Transverse colon (tissue), 4 donors: Measurements from ENCODE around the gene SYDE1. TPM values are rescaled to one million over a fixed set of nuclear protein-coding genes. Genes with fewer than 3 reads are reported as not detected.
"Not testable (repeated sequence)": the region's sequence is repeated elsewhere in the genome, so short reads cannot be mapped to it uniquely, and the experiment has no call there.

Experiments
- DNase-seq: peaks from one replicate; pipeline ENCODE4 v3.0.0-alpha.2; 2019
- H3K27ac ChIP-seq, 4 donors: fragments of 200-600 bp; sonication (generic); 2 replicates each; pipeline ENCODE4 v1.5.1; 2016 to 2018; ENCODE audit warnings: inconsistent platforms in 4 of 4
- H3K27me3 ChIP-seq: fragments of 200-600 bp; sonication (generic); 2 replicates; pipeline ENCODE4 v1.5.1; 2017; ENCODE audit warnings: inconsistent platforms
- H3K36me3 ChIP-seq, 4 donors: fragments of 200-600 bp; sonication (generic); 2 replicates each; pipeline ENCODE4 v1.5.1; 2017 to 2019; ENCODE audit warnings: inconsistent platforms in 4 of 4
- H3K4me1 ChIP-seq, 4 donors: fragments of 200-600 bp; sonication (generic); 2 replicates each; pipeline ENCODE4 v1.5.1; 2017 to 2020; ENCODE audit warnings: inconsistent platforms in 4 of 4
- H3K4me3 ChIP-seq, 4 donors: fragments of 200-600 bp; sonication (generic); 1 replicate in 1 of 4; 2 replicates in 3 of 4; pipeline versions ENCODE4 v1.5.1 to v1.6.1; 2017 to 2019; ENCODE audit warnings: inconsistent platforms in 4 of 4
- H3K9me3 ChIP-seq, 2 donors: fragments of 200-600 bp; sonication (generic); 2 replicates each; pipeline ENCODE4 v1.5.1; 2017 to 2019; ENCODE audit warnings: inconsistent platforms in 2 of 2
- EP300 ChIP-seq: sonication (generic); formaldehyde crosslinking; IDR thresholded peaks from one replicate; pipeline ENCODE4 v1.6.1; 2017; ENCODE audit warnings: antibody characterized with exemption, low read depth
- POLR2A ChIP-seq: fragments of 450-650 bp; IDR thresholded peaks from one replicate; pipeline ENCODE4 v1.6.1; 2016; ENCODE audit warnings: antibody characterized with exemption, mild to moderate bottlenecking, moderate library complexity
- POLR2AphosphoS5 ChIP-seq, 3 donors: sonication (generic); formaldehyde crosslinking; IDR thresholded peaks; one replicate each; pipeline ENCODE4 v1.6.1; 2016; ENCODE audit warnings: antibody characterized with exemption in 3 of 3
- WGBS, 2 donors: methylation state at CpG; one replicate each; pipeline ENCODE4 v1.1.5; 2018; ENCODE audit warnings: low coverage in 1 of 2; 5-methylcytosine and 5-hydroxymethylcytosine counted together
- in situ Hi-C, 4 donors: fragments of 200-750 bp; cut with MboI; loops; one replicate each; pipeline versions ENCODE4 v1.15.0 to v1.15.1; 2017; ENCODE audit warnings: low sequenced_read_pairs in 3 of 4, low pct_ligation_motif_present in 1 of 4, low pct_unique_long_range_greater_than_20kb in 1 of 4
- intact Hi-C: fragments of 100-400 bp; cut with DNase I; formaldehyde crosslinking; loops from one replicate; pipeline ENCODE4 v1.15.1; 2023; ENCODE audit warnings: low total_unique reads
- total RNA-seq, 4 donors: library from RNA; depleted of rRNA; stranded (reverse); fragments of >200 nt; gene quantifications; one replicate each; pipeline ENCODE4 v1.1.0, GENCODE V29; 2016
- TF ChIP-seq, protein P1 (sequence below), 5 experiments: fragments of 200-600 bp in 3 of 5; fragments of 450-650 bp in 2 of 5; sonication (generic) in 3 of 5; IDR thresholded peaks; 1 replicate in 2 of 5; 2 replicates in 3 of 5; pipeline ENCODE4 v1.5.1; 2016 to 2017; ENCODE audit warnings: antibody characterized with exemption in 5 of 5, inconsistent platforms in 3 of 5, mild to moderate bottlenecking in 2 of 5, moderate library complexity in 1 of 5

SYDE1 gene
- total RNA-seq, result 10 to 100 TPM in 3 of 4 donors, 1 to 10 TPM in 1; 6.7 to 20.9 (median 12.3) TPM

DNA sequence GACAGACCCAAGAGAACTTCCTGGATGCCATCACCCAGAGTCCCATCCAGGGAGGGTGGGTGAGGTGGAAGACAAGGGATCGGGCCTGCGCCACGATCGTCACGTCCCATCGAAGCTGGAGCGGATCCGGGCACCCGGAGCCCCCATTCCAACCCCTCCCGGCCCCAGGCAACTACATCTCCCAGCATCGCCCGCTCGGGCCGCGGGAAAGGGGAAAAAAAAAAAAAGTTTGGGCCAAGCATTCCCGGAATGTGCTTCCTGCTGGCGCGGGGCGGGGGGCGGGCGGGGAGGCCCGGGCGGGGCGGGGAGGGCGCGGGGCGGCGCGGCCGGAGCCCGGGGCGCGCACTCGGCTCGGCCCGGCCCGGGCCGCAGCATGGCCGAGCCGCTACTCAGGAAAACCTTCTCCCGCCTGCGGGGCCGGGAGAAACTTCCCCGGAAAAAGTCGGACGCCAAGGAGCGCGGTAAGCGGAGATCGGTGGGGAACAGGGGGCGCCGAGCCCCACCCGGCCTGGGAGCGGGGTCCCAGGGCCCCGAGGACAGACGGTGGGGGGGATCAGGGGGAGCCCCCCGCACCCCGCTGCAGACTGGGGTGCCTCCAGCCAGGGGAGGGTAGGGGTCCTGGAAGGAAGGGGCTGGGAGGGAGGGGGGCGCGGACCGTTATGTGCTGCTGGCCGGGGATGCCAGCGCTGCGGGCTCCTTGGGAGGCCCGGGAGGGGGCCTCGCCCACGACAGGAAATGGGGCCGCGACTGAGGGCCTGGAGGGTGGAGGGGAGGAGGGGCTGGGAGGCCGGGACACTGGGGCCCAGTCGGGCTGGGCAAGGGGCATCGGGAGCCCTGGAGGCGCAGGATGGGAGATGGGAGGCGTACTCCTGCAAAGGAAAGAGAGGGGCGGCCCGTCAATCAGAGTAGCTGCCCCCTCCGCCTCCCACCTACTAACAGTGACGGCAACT, at the start of gene SYDE1:
Gene SYDE1, plus strand, starts transcription at position 341 of the 950 bp plus-strand sequence. Its CDS starts 33 bp downstream, at position 374.
- DNase-seq, result no peak
- TF ChIP-seq POLR2AphosphoS5 (IDR thresholded peaks at IDR 0.05) (peak in 2 of 3 donors; percentile 13 to 32), POLR2A (no peak)
- TF ChIP-seq, protein P1, sequence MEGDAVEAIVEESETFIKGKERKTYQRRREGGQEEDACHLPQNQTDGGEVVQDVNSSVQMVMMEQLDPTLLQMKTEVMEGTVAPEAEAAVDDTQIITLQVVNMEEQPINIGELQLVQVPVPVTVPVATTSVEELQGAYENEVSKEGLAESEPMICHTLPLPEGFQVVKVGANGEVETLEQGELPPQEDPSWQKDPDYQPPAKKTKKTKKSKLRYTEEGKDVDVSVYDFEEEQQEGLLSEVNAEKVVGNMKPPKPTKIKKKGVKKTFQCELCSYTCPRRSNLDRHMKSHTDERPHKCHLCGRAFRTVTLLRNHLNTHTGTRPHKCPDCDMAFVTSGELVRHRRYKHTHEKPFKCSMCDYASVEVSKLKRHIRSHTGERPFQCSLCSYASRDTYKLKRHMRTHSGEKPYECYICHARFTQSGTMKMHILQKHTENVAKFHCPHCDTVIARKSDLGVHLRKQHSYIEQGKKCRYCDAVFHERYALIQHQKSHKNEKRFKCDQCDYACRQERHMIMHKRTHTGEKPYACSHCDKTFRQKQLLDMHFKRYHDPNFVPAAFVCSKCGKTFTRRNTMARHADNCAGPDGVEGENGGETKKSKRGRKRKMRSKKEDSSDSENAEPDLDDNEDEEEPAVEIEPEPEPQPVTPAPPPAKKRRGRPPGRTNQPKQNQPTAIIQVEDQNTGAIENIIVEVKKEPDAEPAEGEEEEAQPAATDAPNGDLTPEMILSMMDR (IDR thresholded peaks at IDR 0.05), result no peak
- peaks cover 30% of the 10 kb centered on the region for H3K27me3 ChIP-seq
- no peaks in the 10 kb centered on the region for H3K36me3 ChIP-seq
- 3% methylated on average over 66 of the region's 78 CpGs; no CpG with 5 or more reads in 1 of the 2 donors for WGBS, 2 donors
- peak within 1 kb of the TSS; percentile 59 to 82 (median 78) for H3K4me3 ChIP-seq
- in situ Hi-C loops, result no loop called here
- H3K9me3 ChIP-seq, result peaks cover 0 to 8% of the 10 kb centered on the region in 2 donors
- H3K27ac ChIP-seq, result peak within 1 kb of the TSS; percentile 88 to 98 (median 93)
- intact Hi-C loops, result no loop called here
- peaks cover 0 to 23% (median 0%) of the 10 kb centered on the region in 4 donors for H3K4me1 ChIP-seq

DNA sequence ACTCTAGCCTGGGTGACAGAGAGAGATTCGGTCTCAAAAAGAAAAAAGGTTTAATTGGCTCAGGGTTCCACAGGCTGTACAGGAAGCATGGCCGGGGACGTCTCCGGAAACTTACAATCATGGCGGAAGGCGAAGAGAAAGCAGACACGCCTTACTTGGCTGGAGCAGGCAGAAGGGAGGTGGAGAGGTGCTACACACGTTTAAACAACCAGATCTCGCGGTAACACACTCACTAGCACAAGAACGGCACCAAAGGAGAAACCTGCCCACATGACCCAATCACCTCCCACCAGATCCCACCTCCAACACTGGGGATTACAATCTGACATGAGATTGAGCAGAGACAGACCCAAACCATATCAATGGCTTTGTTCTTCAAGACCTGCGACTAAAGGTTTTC, 45.2 kb upstream of the SYDE1 start:
- Histone ChIP-seq H3K4me3 (no peak overlapping the region), H3K27ac (no peak overlapping the region), H3K4me1 (no peaks in the 10 kb centered on the region), H3K36me3 (no peaks in the 10 kb centered on the region), H3K27me3 (peaks cover 23% of the 10 kb centered on the region), H3K9me3 (no peaks in the 10 kb centered on the region)
- intact Hi-C loops (no loop called here), in situ Hi-C loops (no loop called here)
- TF ChIP-seq EP300 (no peak), POLR2A (no peak), POLR2AphosphoS5 (IDR thresholded peaks at IDR 0.05) (no peak)
- TF ChIP-seq, protein P1 (IDR thresholded peaks at IDR 0.05), result no peak
- no peak for DNase-seq
- WGBS, 2 donors, result 81 to 83% methylated on average over 12 of the region's 12 CpGs

GRCh38 chr19:15070386-15070785, 36.8 kb upstream of the SYDE1 start:
- WGBS, 2 donors, result 31 to 62% methylated on average over 3 to 4 of the region's 4 CpGs
- in situ Hi-C loops, result not testable (repeated sequence)

DNA sequence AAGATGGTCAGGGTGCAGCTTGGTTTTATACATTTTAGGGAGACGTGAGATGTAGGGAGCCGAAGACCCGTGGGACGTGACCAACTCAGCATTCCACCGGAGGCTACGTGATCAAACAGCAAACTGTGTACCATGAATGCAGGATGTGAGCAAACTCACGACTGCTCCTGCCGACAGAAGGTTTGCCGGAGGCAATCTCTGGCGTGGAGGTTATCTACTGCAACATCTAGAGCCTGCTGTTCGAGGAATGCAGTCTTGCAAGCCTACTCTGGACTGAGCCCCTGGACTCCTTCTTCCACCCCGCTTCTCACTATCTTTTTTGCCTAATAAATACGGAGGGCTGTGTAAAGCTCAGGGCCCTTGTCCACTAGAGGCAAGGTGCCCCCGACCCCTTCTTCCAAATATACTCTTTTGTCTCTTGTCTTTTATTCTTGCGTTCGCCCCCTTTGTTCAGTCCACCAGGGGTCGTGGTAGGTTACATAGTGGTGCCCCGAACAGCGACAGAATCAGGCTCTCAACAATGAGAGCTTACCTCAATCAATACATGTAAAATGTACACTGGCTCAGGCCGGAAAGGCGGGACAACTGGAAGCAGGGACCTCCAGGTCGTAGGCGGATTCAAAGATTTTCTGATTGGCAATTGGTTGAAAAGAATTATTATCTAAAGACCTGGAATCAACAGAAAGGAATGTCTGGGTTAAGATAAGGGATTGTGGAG, 34.1 kb upstream of the SYDE1 start:
- in situ Hi-C loops (no loop called here), intact Hi-C loops (no loop called here)
- H3K4me3 ChIP-seq, result no peak overlapping the region
- no peak for DNase-seq
- no peaks in the 10 kb centered on the region for H3K36me3 ChIP-seq
- no peaks in the 10 kb centered on the region for H3K4me1 ChIP-seq
- H3K27me3 ChIP-seq, result peaks cover 10% of the 10 kb centered on the region
- H3K27ac ChIP-seq, result no peak overlapping the region
- WGBS, 2 donors, result 78 to 81% methylated on average over 15 to 23 of the region's 23 CpGs
- no peaks in the 10 kb centered on the region for H3K9me3 ChIP-seq
- TF ChIP-seq EP300 (no peak), POLR2A (no peak), POLR2AphosphoS5 (IDR thresholded peaks at IDR 0.05) (no peak)
- TF ChIP-seq, protein P1 (IDR thresholded peaks at IDR 0.05), result no peak

More at GRCh38 chr19:15070386-15070785, 36.8 kb upstream of the SYDE1 start:
- DNase-seq, H3K27ac ChIP-seq, H3K4me3 ChIP-seq, H3K9me3 ChIP-seq, H3K36me3 ChIP-seq, H3K4me1 ChIP-seq, intact Hi-C loops: not testable (repeated sequence)
- H3K27me3 ChIP-seq, result peaks cover 17% of the 10 kb centered on the region
